CD4-positive, alpha-beta T cell treated with Interleukin-17A for 4 hours (primary cell): ENCODE data around the gene THSD4.

Experiments
- DNase-seq: peaks from one replicate; pipeline ENCODE4 v3.0.0-alpha.2; 2020; ENCODE audit warnings: mixed read lengths

The THSD4 gene

GRCh38 chr15:71747128-71748083, 632.1 kb downstream of the THSD4 start:
- DNase-seq: no peak

DNA sequence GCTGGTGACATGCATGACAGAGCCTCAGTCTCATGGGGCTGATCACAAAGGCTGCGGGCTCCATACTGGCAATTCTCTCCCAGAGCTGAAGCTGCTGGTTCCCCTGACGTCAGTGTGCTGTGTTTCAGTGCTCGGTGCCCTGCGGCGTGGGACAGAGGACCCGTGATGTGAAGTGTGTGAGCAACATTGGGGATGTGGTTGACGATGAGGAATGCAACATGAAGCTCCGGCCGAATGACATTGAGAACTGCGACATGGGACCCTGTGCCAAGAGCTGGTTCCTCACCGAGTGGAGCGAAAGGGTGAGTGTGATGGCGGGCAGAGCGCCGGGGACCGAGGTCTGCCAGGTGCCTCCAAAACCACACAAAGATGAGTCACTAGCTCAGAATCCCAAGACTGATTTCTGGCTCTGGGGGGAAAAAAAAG, 633.0 kb downstream of the THSD4 start:
- DNase-seq: no peak

DNA sequence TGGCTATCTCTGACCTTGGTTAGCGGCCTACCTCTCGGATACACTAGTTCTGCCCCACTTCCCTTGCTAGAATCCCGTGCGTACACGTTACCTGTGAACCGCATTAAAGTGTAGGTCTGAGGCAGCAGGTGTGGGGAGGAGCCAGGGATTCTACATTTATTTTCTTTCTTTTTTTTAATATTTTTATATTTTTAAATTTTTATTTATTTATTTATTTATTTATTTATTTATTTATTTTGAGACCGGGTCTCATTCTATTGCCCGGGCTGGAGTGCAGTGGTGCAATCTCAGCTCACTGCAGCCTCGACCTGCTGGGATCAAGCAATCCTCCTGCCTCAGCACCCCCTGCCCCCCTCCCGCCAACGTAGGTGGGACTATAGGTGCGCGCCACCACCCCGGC, 634.2 kb downstream of the THSD4 start:
- DNase-seq: no peak

GRCh38 chr15:71752128-71752527, 636.9 kb downstream of the THSD4 start:
- no peak for DNase-seq

DNA sequence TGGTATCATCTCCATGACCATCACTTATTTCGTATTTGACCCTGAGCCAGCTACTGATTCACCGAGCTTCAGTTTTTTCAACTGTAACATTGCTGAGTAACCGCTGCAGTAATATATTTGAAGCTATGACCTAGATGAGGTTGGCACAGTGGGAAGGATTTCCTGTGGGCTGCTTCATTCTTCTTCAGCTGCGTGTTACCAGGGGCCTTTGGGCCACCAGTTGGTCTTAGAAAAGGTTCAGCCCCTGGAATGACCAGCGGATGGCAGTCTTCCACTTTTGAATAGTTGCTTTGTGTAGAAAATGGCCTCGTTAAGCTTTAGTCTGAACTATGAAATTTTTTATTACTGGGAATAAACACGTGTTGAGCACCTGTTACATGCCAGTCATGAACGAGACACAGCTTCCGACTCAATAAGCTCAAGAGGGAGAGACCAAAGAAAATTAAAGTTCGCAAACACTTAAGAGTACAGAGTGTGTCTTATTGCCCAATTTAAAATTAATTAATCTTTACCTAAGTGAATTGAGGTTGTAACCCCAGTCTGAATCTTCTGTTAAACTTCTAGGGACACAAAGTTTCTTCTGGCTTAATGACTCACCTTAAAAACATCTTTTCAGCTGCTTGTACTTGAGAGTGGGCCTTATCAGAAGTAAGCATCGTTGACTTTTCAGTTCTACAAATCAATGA, 637.5 kb downstream of the THSD4 start:
- DNase-seq: no peak

DNA sequence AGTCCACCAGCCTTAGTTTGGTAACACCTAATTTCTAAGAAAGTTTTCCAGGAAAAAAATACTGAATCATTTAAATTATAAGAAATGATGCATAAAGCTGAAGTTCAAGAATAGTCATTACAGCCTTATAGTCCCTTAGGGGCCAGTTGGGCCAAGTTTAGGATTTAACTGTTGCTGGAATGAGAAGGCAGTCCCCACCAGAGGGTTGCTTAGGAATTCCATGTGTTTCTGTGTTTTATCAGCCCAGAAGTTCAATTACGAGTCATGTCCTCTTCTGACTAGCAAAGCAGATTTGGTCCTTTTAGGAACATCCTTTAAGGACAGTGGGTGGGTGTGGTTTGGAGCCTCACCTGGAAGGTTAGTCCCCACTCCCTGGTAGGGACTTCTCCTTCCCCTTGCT, 638.1 kb downstream of the THSD4 start:
- DNase-seq: no peak

DNA sequence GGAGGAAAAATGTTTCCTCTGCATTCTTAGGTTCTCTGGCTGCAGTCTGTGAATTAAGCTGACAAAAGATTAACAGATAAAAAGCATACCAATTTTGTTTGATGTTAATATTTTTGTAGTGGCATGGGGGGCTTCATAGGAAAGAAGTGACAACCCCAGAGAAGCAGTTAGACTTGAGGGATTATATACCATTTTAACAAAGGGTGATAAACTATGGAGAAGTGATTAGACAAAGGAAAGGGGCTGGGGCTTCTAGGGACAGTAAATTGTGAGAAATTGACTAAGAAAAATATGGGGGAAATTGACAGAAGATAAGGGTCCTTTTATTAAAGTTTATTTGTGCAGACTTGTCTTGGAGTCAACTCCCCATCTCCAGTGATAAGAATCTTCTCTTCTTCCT, 639.4 kb downstream of the THSD4 start:
- DNase-seq: no peak

DNA sequence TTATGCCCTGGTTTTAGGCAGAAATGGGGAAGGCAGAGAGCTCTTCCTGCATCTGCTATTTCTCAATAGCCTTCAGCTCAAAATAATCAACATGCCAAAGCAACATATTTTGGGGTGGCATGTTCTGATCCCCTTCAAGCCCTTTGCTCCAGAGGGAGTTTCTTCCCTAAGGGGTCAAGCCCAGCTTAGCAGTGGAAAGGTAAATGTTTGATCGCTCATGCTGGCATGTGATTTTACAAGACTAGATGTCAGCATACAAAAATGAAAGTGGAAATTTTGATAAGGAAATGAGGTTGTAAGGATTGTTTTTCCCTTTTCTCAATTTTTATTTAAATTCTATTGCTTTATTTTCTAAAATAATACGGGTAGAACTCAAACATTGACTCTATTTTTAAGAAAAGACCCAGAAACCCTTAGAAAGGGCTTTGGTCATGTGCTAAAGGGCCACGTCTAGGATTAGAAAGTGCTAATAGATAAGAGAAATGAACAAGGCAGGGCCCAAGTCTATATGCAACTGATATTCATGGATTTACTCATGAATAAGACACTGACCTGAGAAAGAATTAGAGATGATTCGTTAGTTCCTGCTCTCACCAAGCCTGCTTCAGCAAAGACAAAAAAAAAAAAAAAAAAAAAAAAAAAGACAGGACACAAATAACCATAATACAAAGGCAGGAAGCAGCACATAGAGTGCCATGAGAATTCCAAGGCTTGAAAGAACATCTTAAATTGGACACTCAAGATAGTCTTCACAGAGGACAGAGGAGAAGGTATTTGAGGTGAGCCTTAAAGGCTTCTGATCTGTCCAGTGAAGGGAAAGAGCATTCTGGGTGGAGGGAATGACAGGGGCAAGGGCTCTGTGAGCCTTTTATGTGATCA, 640.1 kb downstream of the THSD4 start:
- no peak for DNase-seq

DNA sequence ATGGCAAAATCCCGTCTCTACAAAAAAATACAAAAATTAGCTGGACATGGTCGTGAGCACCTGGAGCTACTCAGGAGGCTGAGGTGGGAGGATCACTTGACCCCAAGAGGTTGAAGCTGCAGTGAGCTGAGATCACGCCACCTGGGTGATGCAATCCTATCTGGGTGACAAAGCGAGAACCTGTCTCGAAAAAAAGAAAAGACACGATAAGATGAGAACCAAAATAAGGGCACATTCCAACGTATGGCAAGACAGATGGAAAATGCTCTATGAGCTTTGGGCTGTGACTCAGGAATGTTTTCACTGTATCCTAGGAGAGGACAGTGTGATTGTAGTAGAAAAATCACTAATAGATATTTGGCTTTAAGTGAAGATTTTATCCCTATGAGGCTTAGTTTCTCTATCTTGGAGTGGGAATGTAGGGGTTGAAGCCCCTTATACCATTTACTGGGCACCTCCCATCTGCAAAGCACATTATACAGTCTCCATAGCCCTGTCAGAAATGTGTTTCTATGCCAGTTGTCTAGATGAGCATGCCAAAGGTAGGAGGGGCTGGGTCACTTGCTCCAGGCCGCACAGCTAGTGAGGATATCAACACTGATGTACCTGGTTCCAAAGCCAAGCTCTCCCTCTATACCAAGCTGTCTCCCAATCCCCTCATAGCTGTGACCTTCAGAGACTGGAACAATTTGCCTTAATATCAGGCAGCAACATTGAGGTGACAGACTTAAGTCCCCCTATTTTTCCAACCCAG, 641.5 kb downstream of the THSD4 start:
- DNase-seq: no peak

DNA sequence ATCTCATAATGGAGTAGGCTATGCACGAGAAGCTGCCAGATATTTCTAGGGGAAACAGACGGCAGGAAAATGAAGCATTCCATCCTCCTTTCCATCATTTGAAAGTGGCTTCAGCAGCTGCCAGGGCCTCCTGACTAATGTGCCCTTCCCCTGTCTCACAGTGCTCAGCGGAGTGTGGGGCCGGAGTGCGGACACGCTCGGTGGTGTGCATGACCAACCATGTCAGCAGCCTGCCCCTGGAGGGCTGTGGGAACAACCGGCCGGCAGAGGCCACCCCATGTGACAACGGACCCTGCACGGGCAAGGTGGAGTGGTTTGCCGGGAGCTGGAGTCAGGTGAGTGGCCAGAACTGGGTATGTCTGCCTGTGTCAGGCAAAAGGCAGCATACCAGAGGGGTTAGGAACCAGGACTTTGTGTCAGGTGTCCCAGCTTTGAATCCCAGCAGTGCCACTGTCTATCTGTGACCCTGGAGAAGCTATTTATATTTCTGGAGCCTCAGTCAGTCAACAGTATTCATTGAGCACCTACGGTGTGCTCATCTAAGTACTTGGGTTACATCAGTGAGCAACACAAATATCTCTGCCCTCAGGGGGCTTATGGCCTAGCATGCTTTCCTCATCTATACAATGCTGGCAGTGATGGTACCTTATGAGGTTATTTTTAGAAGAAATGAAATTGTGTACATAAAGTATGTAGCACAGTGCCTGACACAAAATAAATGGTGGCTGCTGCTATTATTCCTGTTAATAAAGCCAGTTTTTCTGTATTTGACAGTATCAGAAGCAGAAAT, 642.7 kb downstream of the THSD4 start:
- DNase-seq: no peak

DNA sequence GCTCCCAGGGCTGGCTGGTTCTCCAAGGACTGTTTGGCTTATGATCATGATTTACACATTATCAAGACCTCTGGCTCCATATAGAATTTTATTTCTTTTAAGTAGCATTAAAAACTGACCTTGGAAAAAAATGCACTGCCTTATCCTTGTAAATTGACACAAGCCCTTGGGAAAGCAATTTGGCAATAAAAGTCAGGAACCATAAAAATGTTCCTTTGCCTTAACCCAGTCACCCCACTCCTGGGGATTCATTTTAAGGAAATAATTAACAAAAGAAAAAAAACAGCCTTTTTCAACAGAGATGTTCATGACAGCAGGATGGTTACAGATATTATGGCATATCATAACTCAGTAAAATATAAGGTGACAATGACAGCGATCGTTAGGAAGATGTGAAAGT, 643.4 kb downstream of the THSD4 start:
- DNase-seq: no peak

DNA sequence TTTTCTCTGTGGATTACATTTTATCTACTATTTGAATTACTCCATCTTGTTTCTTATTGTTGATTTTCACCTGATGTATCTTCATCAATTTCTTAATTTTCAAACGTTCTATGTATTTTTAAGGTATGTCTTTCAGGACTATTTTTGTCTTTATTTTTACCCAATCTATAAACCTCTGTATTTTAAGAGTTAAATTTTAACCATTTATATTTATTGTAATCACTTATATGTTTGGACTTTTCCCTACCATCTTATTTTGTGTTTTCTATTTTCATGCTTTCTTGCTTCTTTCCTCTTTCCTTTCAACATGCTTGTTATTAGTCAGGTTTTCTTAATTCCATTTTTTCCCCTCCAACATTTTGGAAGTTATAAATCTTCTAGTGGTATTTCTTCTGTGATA, 645.6 kb downstream of the THSD4 start:
- DNase-seq: no peak

DNA sequence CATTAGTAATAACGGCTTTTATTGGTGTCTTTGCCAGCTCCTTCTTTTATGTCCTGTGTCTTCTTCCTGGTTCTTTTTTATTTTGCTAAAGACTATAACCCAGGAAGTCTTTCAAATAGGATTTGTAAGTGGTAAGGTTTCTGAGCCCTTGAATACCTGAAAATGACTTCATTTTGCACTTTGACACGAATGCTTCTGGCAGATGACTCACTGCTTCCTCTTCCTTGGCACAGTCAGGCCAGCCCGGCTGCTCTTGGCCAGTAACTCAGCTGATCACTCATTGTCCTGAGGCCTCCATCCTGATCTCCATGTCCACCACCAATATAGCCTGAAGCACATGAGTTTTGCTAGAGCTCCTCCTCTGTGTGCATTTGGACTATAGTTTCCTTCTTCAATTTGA, 646.4 kb downstream of the THSD4 start:
- DNase-seq: no peak

DNA sequence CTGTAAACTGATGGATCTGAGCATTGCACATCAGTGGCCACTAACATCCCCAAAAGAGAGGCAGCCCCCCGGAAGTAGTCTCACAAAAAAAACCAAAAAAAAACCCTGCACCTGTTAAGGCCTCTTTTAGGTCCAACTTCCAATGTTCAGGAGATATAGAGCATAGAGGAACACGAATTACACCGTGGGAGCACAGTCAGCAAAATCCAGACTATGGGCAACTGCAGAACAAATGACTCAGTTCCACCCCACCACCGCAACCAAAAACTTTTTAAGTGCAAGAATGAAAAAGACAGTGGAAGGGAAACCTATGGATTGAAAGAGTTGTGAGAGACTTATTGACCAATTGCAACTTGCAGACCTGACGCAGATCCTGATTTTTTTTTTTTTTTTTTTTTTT, 652.9 kb downstream of the THSD4 start:
- DNase-seq: no peak

- DNase-seq: no peak
Measured at GRCh38 chr15:71773206-71773859, 658.1 kb downstream of the THSD4 start.

GRCh38 chr15:71775856-71776255, 660.6 kb downstream of the THSD4 start:
- no peak for DNase-seq

- no peak for DNase-seq
Measured at GRCh38 chr15:71776304-71776703, 661.0 kb downstream of the THSD4 start.

DNA sequence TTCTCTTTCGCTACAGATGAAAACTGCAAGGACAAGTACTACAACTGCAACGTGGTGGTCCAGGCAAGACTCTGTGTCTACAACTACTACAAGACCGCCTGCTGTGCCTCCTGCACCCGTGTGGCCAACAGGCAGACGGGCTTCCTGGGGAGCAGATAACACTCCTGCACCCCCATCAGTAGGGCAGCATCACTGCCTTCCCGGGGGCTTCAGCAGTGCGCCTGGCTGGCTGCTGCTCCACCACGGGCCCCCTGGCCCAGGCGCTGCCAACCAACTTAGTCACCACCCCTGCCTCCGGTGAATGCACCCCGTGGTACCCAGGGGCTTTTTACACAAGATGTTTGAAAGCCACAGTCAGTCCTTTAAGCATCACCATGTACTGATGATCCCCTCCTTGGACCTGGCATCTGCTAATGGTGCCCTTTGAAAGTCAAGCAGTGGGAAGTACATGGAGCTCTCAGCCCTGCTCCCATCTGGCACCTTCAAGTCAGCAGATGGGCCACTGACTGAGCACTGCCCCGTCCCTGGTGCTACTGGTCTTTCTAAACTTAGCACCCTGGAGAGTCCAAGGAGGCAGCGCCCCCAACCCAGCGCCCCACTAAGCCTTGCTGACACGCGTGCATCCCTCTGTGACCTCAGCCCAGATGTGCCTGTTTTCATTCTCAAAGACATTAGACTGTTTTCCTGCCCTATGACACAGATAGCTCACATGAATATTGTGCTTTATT, 662.1 kb downstream of the THSD4 start:
- DNase-seq: no peak

DNA sequence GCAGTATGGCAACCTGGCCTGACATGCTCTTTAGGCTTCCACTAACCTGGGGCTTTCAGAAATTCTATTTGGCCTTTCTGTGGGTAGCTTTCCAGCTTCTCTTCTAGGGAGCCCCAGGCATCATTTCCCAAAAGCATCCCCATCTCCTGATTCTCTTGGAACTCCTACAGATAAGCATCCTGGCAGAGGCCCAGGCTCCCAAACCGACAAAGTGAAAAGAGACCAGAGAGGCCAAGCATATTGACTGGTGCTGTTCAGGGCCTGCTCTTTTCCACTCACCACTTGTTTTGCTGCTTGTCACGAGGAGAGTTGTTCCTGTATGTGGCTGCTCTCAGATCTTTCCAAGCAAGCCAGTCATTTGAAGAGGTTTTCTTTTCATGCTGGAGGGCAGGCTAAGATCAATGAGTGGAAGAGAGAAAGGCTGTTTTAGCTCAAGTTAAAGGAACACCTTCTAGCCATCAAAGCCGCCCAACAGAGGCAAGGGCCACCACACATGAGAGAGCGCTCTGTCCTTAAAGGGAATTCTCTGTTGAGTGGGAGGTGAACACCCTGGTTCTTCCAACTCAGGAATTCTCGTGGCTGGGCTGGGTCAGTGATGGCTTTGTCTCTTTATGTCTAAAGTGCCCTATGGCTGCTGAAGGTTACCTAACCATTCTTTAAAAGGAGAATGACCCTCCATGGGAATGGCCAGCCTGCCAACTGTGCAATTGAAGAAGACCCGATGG, 664.0 kb downstream of the THSD4 start:
- DNase-seq: no peak
